Measurements from ENCODE around the gene ETFB.
"Not testable (repeated sequence)": the region's sequence is repeated elsewhere in the genome, so short reads cannot be mapped to it uniquely, and the experiment has no call there.

ETFB gene

GRCh38 chr19:51398096-51398704 is 32.0 kb upstream of the ETFB start:
- no peak for DNase-seq (ENCODE audit: extremely low read depth, low read depth)
- TF ChIP-seq CTCF (IDR thresholded peaks at IDR 0.05; ENCODE audit: low read depth, low read length) = peak; percentile 63

GRCh38 chr19:51397453-51397852 is 31.3 kb upstream of the ETFB start:
- DNase-seq (ENCODE audit: extremely low read depth, low read depth) = not testable (repeated sequence)

GRCh38 chr19:51396175-51396574 is 30.0 kb upstream of the ETFB start:
- no peak for TF ChIP-seq CTCF (IDR thresholded peaks at IDR 0.05; ENCODE audit: low read depth, low read length)
- DNase-seq (ENCODE audit: extremely low read depth, low read depth) = no peak

GRCh38 chr19:51394050-51394836 is 28.1 kb upstream of the ETFB start:
- DNase-seq (ENCODE audit: extremely low read depth, low read depth) = peak; percentile 97
- TF ChIP-seq CTCF (IDR thresholded peaks at IDR 0.05; ENCODE audit: low read depth, low read length) = no peak; the same call in 1 of the 2 replicates

GRCh38 chr19:51392701-51393100 is 26.5 kb upstream of the ETFB start:
- no peak for TF ChIP-seq CTCF (IDR thresholded peaks at IDR 0.05; ENCODE audit: low read depth, low read length)
- no peak for DNase-seq (ENCODE audit: extremely low read depth, low read depth)

- no peak for DNase-seq (ENCODE audit: extremely low read depth, low read depth)
- no peak for TF ChIP-seq CTCF (IDR thresholded peaks at IDR 0.05; ENCODE audit: low read depth, low read length)
Observed at GRCh38 chr19:51391073-51391611, 25.0 kb upstream of the ETFB start.

GRCh38 chr19:51389143-51389542 is 23.0 kb upstream of the ETFB start:
- no peak for DNase-seq (ENCODE audit: extremely low read depth, low read depth)
- TF ChIP-seq CTCF (IDR thresholded peaks at IDR 0.05; ENCODE audit: low read depth, low read length) = no peak
